Ovary (tissue), 9 donors: ENCODE results near the gene SLC18A3. TPM values are rescaled to one million over a fixed set of nuclear protein-coding genes. Genes with fewer than 3 reads are reported as not detected.

Source experiments
- DNase-seq, 5 donors: peaks; one replicate each; pipeline ENCODE4 v3.0.0-alpha.2; 2019 to 2020
- H3K27ac ChIP-seq, 2 donors: fragments of 200-600 bp; one replicate each; pipeline versions ENCODE4 v1.5.1 to v1.8.0; 2019 to 2022
- H3K27me3 ChIP-seq: fragments of 200-600 bp; one replicate; pipeline ENCODE4 v1.8.0; 2022
- H3K36me3 ChIP-seq: fragments of 200-600 bp; sonication (generic); one replicate; pipeline ENCODE4 v1.5.1; 2019
- H3K4me1 ChIP-seq: one replicate; pipeline ENCODE4 v1.8.1; 2013; ENCODE audit warnings: mild to moderate bottlenecking, moderate library complexity; ENCODE audit not compliant: insufficient read depth
- H3K4me3 ChIP-seq: fragments of 200-600 bp; sonication (generic); one replicate; pipeline ENCODE4 v1.5.1; 2017
- H3K9me3 ChIP-seq, 2 donors: fragments of 200-600 bp in 1 of 2; sonication (generic) in 1 of 2; one replicate each; pipeline versions ENCODE4 v1.5.1 to v1.8.1; 2013 to 2019; ENCODE audit warnings: mild to moderate bottlenecking in 1 of 2, moderate library complexity in 1 of 2
- CTCF ChIP-seq, 3 donors: fragments of 450-650 bp in 2 of 3; fragments of 200-600 bp in 1 of 3; IDR thresholded peaks; one replicate each; pipeline versions ENCODE4 v1.5.1 to v1.8.0; 2016 to 2022; ENCODE audit warnings: antibody characterized with exemption in 3 of 3, mild to moderate bottlenecking in 1 of 3
- EP300 ChIP-seq: sonication (generic); formaldehyde crosslinking; IDR thresholded peaks from one replicate; pipeline ENCODE4 v1.6.1; 2017; ENCODE audit warnings: antibody characterized with exemption
- POLR2A ChIP-seq: fragments of 450-650 bp; IDR thresholded peaks from one replicate; pipeline ENCODE4 v1.6.1; 2017; ENCODE audit warnings: antibody characterized with exemption, mild to moderate bottlenecking, moderate library complexity
- WGBS, 3 donors: extraction: QIAGEN DNeasy Blood & Tissue Kit in 1 of 3; methylation state at CpG; one replicate each; pipeline versions ENCODE4 v1.1.5 to v1.1.7; 2013 to 2017; 5-methylcytosine and 5-hydroxymethylcytosine counted together
- intact Hi-C, 4 donors: fragments of 100-400 bp; cut with DNase I; formaldehyde crosslinking; loops; one replicate each; pipeline versions ENCODE4 v1.11.0 to v1.15.1; 2022 to 2023
- polyA plus RNA-seq, 2 donors: library from polyadenylated mRNA; stranded (reverse); fragments of 200-250 nt in 1 of 2; fragments of 350-450 nt in 1 of 2; fragmentation: Illumina TruSeq in 1 of 2; extraction: RNeasy Lipid Tissue Mini Kit (QIAGEN cat#74804) in 1 of 2; gene quantifications; one replicate each; pipeline ENCODE4 v1.2.3, GENCODE V29; 2013 to 2014
- total RNA-seq, 7 donors: library from RNA; depleted of rRNA in 2 of 7; stranded (reverse); fragments of >200 nt in 2 of 7; fragmentation: NEBNext Ultra II Directional in 3 of 7; extraction: Animal tissue kit (Norgen Biotek cat#: 25700) in 3 of 7; gene quantifications; one replicate each; pipeline versions ENCODE4 v1.1.0 to v1.2.4, GENCODE V29; 2016 to 2023
- donor health status: DM: no; HTN: no; CAD: no; lungs with moderate emphysema.
- donor health status: DM: no; HTN: no; CAD: no.
- donor health status: Bipolar disorder and iron deficiency.
- donor health status: DM: yes; HTN: yes; CAD: no.
- donor health status: DM: no; HTN: no; CAD: no.
- donor health status: DM: yes; HTN: yes; CAD: no.

Gene SLC18A3
- total and polyA plus RNA-seq, 9 donors, result not detected

- no peak overlapping the region for H3K27ac ChIP-seq
- no peak overlapping the region for H3K4me3 ChIP-seq
- H3K9me3 ChIP-seq, result peaks cover 0 to 4% of the 10 kb centered on the region in 2 donors
- intact Hi-C loops, result loop anchor here in 1 of 4 donors (1.0 kb wide), 1 partner anchor 48 kb away; no protein-coding TSS in a partner anchor
- H3K4me1 ChIP-seq, result no peaks in the 10 kb centered on the region
- H3K27me3 ChIP-seq, result peaks cover 2% of the 10 kb centered on the region
- TF ChIP-seq EP300 (no peak), CTCF (IDR thresholded peaks at IDR 0.05) (no peak), POLR2A (no peak)
- no peaks in the 10 kb centered on the region for H3K36me3 ChIP-seq
- WGBS, 3 donors, result 3 to 5% (median 4%) methylated on average over 37 to 53 of the region's 53 CpGs
- peak in 1 of 5 donors; percentile 13 for DNase-seq
Observed at GRCh38 chr10:49611816-49612512, 1.9 kb downstream of the SLC18A3 start.

GRCh38 chr10:49612513-49613164 is 2.5 kb downstream of the SLC18A3 start:
- WGBS, 3 donors, result 4 to 5% (median 5%) methylated on average over 29 of the region's 29 CpGs
- TF ChIP-seq CTCF (IDR thresholded peaks at IDR 0.05) (no peak), POLR2A (no peak), EP300 (no peak)
- intact Hi-C loops, result loop anchor here in 1 of 4 donors (1.0 kb wide), 1 partner anchor 48 kb away; no protein-coding TSS in a partner anchor
- no peak overlapping the region for H3K4me3 ChIP-seq
- no peaks in the 10 kb centered on the region for H3K36me3 ChIP-seq
- H3K27ac ChIP-seq, result no peak overlapping the region
- peaks cover 0 to 4% of the 10 kb centered on the region in 2 donors for H3K9me3 ChIP-seq
- peaks cover 2% of the 10 kb centered on the region for H3K27me3 ChIP-seq
- no peaks in the 10 kb centered on the region for H3K4me1 ChIP-seq
- peak in 1 of 5 donors; percentile 10 for DNase-seq

GRCh38 chr10:49613165-49613881 is 3.2 kb downstream of the SLC18A3 start:
- Histone ChIP-seq H3K27me3 (peaks cover 2% of the 10 kb centered on the region), H3K36me3 (no peaks in the 10 kb centered on the region), H3K4me3 (no peak overlapping the region), H3K9me3 (peaks cover 0 to 4% of the 10 kb centered on the region in 2 donors), H3K27ac (no peak overlapping the region), H3K4me1 (no peaks in the 10 kb centered on the region)
- intact Hi-C loops, result no loop called here
- DNase-seq, result peak in 1 of 5 donors; percentile 9
- TF ChIP-seq POLR2A (no peak), CTCF (IDR thresholded peaks at IDR 0.05) (no peak)
- 2 to 6% (median 3%) methylated on average over 23 of the region's 23 CpGs for WGBS, 3 donors

GRCh38 chr10:49613882-49614241 is 3.8 kb downstream of the SLC18A3 start, which contains the start of gene CHAT:
Gene CHAT (plus strand): TSS chr10:49614037. CDS start chr10:49614190, 153 bp downstream.
- 1 to 4% (median 3%) methylated on average over 10 of the region's 10 CpGs for WGBS, 3 donors
- no peak for DNase-seq
- Histone ChIP-seq H3K27me3 (peaks cover 2% of the 10 kb centered on the region), H3K36me3 (no peaks in the 10 kb centered on the region), H3K9me3 (peaks cover 0 to 4% of the 10 kb centered on the region in 2 donors), H3K4me1 (no peaks in the 10 kb centered on the region), H3K4me3 (no peak within 1 kb of the TSS), H3K27ac (no peak within 1 kb of the TSS)
- intact Hi-C loops, result no loop called here
- TF ChIP-seq POLR2A, result no peak
